ENCODE measurements around the gene SH2D2A.

The SH2D2A gene

DNA sequence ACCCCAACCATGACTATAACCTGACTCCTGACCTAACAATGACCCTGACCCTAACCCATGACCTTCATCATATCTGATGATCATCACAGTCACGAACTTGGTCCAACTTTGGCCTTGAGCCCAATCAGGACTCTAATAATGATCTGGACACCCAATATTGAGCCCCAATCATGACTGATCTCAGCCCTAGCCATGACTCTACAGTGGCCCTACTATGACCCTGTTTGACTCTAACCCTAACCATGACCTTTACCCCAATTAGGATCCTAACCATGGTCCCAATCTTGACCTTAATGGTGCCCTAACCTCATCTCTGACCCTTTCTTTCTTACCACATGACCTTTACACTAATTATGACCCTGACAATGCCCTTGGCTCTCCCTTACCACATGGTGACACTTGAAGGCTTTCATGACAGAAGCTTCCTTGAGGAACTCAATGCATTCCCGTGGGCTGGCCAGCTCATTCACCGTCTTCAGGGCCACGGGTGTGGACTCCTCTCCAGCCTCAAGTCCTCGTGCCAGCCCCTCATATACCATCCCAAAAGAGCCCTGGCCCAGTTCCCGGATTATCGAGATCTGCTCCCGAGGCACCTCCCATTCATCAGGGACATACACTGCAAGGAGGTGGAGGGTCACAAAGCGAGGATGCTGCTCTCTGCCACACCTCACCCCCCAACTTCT, 26.1 kb upstream of the SH2D2A start:
- DNase-seq (ENCODE audit: extremely low read depth, low read depth), result no peak
- TF ChIP-seq, protein P1, sequence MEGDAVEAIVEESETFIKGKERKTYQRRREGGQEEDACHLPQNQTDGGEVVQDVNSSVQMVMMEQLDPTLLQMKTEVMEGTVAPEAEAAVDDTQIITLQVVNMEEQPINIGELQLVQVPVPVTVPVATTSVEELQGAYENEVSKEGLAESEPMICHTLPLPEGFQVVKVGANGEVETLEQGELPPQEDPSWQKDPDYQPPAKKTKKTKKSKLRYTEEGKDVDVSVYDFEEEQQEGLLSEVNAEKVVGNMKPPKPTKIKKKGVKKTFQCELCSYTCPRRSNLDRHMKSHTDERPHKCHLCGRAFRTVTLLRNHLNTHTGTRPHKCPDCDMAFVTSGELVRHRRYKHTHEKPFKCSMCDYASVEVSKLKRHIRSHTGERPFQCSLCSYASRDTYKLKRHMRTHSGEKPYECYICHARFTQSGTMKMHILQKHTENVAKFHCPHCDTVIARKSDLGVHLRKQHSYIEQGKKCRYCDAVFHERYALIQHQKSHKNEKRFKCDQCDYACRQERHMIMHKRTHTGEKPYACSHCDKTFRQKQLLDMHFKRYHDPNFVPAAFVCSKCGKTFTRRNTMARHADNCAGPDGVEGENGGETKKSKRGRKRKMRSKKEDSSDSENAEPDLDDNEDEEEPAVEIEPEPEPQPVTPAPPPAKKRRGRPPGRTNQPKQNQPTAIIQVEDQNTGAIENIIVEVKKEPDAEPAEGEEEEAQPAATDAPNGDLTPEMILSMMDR (IDR thresholded peaks at IDR 0.05; ENCODE audit: low read depth, low read length), result no peak

DNA sequence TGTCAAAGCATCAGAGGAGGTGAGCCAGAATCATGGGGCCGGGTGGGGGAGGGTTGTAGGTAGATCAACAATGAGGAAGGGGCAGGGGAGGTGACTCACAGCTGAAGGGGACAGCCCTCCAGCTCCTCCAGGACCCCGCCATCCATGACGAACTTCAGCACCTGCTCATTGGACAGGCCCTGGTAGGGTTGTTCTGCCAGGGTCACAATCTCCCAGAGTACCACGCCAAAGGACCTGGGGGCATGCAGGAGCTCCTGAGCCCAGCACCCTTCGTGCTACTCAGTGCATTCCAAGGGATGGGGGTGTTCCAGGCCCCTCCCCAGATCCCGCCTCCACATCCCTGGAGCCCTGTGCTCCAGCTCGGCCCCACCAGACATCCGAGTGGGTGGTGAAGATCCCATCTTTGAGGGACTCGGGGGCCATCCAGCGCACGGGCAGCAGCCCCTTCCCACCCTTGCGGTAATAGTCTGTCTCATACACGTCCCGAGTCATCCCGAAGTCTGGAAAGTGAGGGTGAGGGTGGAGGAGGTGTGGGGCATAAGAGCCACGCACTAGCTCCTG, 24.7 kb upstream of the SH2D2A start:
- no peak for DNase-seq (ENCODE audit: extremely low read depth, low read depth)
- TF ChIP-seq, protein P1 (IDR thresholded peaks at IDR 0.05; ENCODE audit: low read depth, low read length), result no peak

DNA sequence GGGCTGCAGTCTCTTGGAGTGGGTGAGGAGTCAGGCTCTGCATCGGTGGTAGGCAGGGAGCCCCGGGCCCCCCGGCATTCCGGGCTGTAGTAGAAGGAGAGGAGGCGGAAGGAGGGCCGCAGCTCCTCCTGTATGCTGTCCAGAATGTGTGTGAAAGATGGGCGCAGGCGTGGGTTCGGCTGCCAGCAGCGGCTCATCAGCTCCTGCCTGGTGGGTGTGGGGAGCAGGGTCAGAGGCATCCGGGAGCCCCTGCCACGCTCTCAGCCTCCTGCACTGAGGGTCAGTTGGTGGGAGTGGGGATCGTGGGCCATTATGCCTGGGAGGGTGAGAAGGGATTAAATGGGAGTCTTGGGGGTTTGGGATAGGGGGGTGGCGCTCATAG, 24.2 kb upstream of the SH2D2A start:
- TF ChIP-seq, protein P1 (IDR thresholded peaks at IDR 0.05; ENCODE audit: low read depth, low read length), result no peak
- no peak for DNase-seq (ENCODE audit: extremely low read depth, low read depth)

DNA sequence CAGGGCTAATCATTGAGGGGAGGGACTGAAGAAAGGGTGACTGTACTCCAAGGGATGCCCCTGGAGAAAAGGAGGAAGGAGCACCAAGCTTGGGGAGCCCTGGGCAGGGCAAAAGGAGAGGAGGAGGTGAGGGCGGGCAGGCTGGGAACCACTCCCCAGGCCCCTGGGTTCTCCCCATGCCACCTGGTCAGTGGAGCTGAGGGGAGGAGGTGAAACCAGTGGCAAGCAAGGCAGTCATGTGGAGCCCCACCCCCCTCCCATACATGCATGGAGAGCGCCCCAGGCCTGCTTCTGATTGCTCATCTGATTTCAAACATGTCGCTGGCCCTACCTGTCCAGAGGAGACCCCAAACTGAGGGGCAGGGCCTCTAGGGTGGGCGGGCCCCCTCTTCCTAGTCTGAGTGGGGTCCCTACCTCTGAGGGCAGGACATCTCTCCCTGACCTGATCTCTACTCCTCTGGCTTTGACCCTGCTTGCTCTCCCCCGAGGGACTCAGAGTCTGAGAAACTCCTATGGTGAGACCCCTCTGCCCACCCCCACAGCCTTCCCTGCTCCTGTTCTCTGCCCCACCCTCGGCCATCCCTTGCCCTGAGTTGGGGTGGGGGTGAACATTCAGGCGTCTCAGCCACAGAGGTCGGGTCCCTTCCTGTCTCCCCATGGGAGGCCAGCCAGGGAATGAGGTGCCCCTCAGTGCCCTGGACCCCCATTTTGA, 23.7 kb upstream of the SH2D2A start:
- TF ChIP-seq, protein P1 (IDR thresholded peaks at IDR 0.05; ENCODE audit: low read depth, low read length), result no peak
- no peak for DNase-seq (ENCODE audit: extremely low read depth, low read depth)

DNA sequence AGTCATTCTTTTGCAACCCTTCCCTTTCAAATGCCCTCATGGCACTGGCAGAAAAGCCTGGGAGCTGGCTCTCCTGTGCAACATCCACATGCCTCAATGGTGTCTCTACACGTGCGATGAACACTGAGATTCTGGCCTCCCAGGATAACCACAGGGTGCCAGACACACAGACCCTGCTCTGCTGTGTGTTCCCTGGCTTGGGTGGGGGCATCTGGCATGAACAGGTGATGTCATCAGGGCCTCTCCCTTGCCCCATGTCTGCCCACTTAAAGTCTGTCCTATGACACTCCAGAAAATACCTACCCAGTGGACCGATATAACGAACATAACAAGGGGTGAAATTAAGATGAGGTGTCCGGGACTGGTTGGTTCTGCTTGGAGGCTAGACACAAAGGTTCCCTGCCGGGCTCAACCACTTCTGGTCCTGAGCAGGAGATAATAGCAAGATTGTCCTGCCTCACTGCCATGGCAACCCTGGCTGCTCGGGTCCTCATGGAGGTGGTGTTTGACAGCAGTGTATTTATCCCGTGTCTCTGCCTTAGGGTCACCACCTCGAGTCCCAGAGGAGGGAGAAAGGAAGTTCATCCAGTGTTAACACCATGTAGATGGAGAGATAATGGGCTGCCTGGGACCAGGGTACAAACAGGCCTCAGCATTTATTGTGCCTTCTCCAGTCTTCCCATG, 22.9 kb upstream of the SH2D2A start:
- no peak for DNase-seq (ENCODE audit: extremely low read depth, low read depth)
- TF ChIP-seq, protein P1 (IDR thresholded peaks at IDR 0.05; ENCODE audit: low read depth, low read length), result no peak

DNA sequence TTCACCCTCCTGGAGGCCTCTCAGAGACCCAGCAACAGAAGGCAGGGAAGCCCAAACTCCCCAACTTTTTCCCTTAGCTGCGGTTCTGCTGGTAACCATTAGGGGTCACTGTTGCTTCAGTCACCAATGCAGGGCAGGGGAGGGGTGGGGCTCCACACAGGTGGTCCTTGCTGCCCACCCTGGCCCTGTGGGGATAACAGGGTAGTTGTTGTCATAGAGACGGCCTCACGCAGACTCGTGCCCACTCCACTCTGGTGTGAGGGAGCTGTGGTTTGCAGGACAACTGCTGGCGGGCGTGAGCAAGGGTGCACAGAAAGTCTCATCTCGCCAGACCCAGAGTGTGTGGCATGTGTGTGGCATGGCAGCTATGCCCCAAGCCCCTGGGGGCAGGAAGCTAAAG, 22.3 kb upstream of the SH2D2A start:
- TF ChIP-seq, protein P1 (IDR thresholded peaks at IDR 0.05; ENCODE audit: low read depth, low read length), result peak; percentile 94
- no peak for DNase-seq (ENCODE audit: extremely low read depth, low read depth)

DNA sequence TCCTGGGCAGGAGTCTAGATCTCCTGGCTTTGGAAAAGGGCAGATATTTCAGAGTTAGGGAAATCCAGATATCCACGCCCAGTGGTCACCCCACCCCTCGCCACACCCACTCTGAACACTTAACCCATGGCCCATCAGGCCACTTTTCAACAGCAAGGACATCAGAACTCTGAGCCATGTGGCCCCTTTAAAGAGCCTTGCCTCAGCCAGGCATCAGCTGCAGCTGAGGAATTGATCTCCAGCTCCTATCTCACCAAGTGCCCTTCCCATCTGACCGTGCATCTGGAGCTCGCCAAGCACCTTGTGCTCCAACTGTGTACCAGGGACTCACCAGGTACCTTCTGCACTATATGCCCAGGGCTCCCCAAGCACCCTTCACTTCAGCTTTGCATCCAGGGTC, 20.2 kb upstream of the SH2D2A start:
- TF ChIP-seq, protein P1 (IDR thresholded peaks at IDR 0.05; ENCODE audit: low read depth, low read length), result no peak
- no peak for DNase-seq (ENCODE audit: extremely low read depth, low read depth)

Measured in AG09319 (cell line).